Muscle layer of colon (tissue), 2 donors: ENCODE data around the gene TBL1X.
"Not testable (repeated sequence)": the region's sequence is repeated elsewhere in the genome, so short reads cannot be mapped to it uniquely, and the experiment has no call there.

Source experiments
- H3K27ac ChIP-seq: one replicate; pipeline ENCODE4 v1.7.0; 2013; ENCODE audit warnings: low read depth, mild to moderate bottlenecking, low read length, moderate library complexity
- H3K27me3 ChIP-seq, 2 donors: one replicate each; pipeline ENCODE4 v1.7.0; 2013; ENCODE audit warnings: low read length in 2 of 2, mild to moderate bottlenecking in 2 of 2; ENCODE audit not compliant: insufficient read depth in 2 of 2, control insufficient read depth in 1 of 2
- H3K36me3 ChIP-seq: one replicate; pipeline ENCODE4 v1.7.0; 2013; ENCODE audit warnings: mild to moderate bottlenecking, low read length; ENCODE audit not compliant: insufficient read depth
- H3K4me1 ChIP-seq: one replicate; pipeline ENCODE4 v1.7.0; 2013; ENCODE audit warnings: mild to moderate bottlenecking, low read length; ENCODE audit not compliant: insufficient read depth
- H3K4me3 ChIP-seq, 2 donors: one replicate each; pipeline ENCODE4 v1.7.0; 2013; ENCODE audit warnings: low read length in 2 of 2, low read depth in 1 of 2, mild to moderate bottlenecking in 1 of 2, moderate library complexity in 1 of 2
- H3K9ac ChIP-seq: one replicate; pipeline ENCODE4 v1.7.0; 2013; ENCODE audit warnings: low read length
- H3K9me3 ChIP-seq: one replicate; pipeline ENCODE4 v1.7.0; 2013; ENCODE audit warnings: mild to moderate bottlenecking, low read length
- donor health status: abdominal sarcoma.
- donor health status: Adenocarcinoma of cecum.

Gene TBL1X

DNA sequence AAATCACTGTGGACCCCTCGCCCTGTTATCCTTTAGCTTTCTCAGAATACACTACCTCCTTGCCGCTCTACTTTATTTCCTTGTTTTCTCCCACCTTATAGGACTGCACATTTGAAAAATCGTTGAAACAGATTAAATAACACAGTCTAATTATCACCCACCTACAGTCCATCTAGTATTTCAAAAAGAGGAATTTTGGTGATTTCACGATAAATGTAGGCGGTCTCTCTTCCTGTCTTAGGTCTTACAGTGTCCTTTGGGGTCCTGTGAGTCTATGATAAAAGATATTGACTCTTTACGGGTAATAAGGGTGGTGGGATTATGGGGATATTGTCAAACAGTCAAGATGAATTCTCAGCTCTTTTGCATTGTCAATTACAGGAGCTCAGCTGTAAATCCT lies 2.4 kb upstream of the TBL1X start:
- H3K9me3 ChIP-seq: no peaks in the 10 kb centered on the region
- H3K4me3 ChIP-seq: no peak overlapping the region
- no peak overlapping the region for H3K27ac ChIP-seq
- H3K9ac ChIP-seq: no peak overlapping the region
- peaks cover 16% of the 10 kb centered on the region for H3K4me1 ChIP-seq
- peaks cover 0 to 13% of the 10 kb centered on the region in 2 donors for H3K27me3 ChIP-seq
- H3K36me3 ChIP-seq: no peaks in the 10 kb centered on the region

DNA sequence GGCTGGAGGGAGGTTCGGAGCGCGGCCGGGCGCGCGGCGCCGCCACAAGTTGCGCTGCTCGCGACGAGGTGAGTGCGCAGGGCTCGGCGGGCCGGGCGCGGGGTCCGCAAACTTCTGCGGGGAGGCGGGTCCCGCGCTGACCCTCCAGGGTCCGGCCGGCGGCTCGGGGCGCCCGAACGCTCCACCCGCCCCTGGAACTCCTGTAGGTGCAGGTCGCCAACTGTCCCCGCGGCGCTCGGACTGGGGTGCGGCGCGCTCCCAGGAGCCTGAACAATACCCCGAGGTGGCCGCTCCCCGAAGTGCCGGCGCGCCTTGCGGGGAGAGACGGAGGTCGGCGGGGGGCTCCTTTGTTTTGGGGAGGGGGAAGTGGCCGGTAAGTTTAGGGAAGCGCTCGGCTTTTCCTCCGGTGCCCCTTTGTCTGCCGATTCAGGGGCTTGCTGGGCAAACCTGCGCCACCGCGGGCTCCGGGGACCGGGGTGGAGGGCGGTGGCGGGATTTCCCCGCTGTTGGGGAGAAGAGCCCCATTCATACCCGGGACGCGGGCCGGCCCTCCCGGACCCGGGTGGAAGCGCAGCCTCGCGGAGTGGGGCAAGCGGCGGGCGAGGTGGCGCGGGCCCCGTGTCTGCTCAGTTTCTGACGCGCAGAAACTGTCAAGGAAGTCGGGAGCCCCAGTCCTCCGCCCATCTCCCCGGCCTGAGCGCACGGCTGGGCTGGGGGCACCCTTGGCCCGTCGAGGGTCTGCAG lies 694 bp downstream of the TBL1X start:
- Histone ChIP-seq H3K27me3 (peaks cover 0 to 13% of the 10 kb centered on the region in 2 donors), H3K27ac (peak overlapping the region; percentile 44), H3K9me3 (no peaks in the 10 kb centered on the region), H3K4me1 (peaks cover 16% of the 10 kb centered on the region), H3K36me3 (no peaks in the 10 kb centered on the region), H3K4me3 (peak overlapping the region; percentile 41 to 57), H3K9ac (no peak overlapping the region)

- Histone ChIP-seq H3K9me3 (no peaks in the 10 kb centered on the region), H3K36me3 (no peaks in the 10 kb centered on the region), H3K4me3 (peak overlapping the region in 1 of 2 donors; percentile 57), H3K4me1 (peaks cover 16% of the 10 kb centered on the region), H3K27ac (no peak overlapping the region), H3K9ac (no peak overlapping the region), H3K27me3 (peaks cover 0 to 13% of the 10 kb centered on the region in 2 donors)
These were observed 1.3 kb downstream of the TBL1X start for GRCh38 chrX:9466124-9466495.

DNA sequence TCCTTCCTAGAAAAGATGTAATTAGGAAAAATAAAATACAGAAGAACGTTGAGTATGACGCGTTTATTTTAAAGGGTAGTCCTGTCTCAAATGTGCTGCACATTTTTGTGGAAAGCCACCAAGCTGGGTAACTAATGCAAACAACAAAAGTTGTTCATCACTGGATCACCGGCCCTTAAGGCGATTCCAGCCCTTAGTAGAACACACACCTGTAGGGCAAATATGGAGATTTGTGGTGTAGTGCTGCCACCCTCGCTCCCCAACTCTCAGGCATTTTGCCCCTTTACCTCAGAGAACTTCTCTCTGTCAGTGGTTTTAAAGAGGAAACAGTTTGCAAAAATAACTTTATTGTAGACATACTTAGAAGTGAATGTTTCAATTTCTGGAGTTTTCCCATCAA lies 1.9 kb downstream of the TBL1X start:
- no peaks in the 10 kb centered on the region for H3K9me3 ChIP-seq
- H3K9ac ChIP-seq: no peak overlapping the region
- no peaks in the 10 kb centered on the region for H3K36me3 ChIP-seq
- no peak overlapping the region for H3K27ac ChIP-seq
- H3K27me3 ChIP-seq: peaks cover 0 to 13% of the 10 kb centered on the region in 2 donors
- peaks cover 16% of the 10 kb centered on the region for H3K4me1 ChIP-seq
- no peak overlapping the region for H3K4me3 ChIP-seq

DNA sequence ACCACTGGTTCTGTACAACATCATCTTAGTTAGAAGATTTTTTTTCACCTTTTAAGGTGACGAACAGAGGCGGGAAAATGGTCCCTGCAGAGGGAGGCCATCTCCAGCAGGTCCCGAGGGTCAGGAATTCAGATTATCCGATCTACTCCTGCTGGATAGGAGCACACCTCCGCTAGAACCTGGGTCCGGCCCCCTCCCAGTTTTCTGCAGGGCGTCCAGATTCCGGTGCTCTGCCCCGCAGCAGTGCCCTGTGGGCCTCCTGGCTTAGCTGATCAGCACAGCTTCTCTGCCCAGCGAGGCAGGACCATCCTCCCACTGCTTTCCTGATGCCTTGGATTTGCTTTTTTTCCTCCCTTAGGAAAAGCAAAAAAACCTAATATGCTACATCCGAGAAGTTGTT lies 2.3 kb downstream of the TBL1X start:
- Histone ChIP-seq H3K4me1 (peaks cover 16% of the 10 kb centered on the region), H3K36me3 (no peaks in the 10 kb centered on the region), H3K27ac (no peak overlapping the region), H3K4me3 (no peak overlapping the region), H3K27me3 (peaks cover 0 to 13% of the 10 kb centered on the region in 2 donors), H3K9me3 (no peaks in the 10 kb centered on the region), H3K9ac (no peak overlapping the region)

- Histone ChIP-seq H3K9me3 (no peaks in the 10 kb centered on the region), H3K36me3 (no peaks in the 10 kb centered on the region), H3K27ac (no peak overlapping the region), H3K4me1 (peaks cover 11% of the 10 kb centered on the region), H3K9ac (no peak overlapping the region), H3K27me3 (peaks cover 0 to 13% of the 10 kb centered on the region in 2 donors), H3K4me3 (no peak overlapping the region)
These were observed 2.9 kb downstream of the TBL1X start for GRCh38 chrX:9467751-9468150.

DNA sequence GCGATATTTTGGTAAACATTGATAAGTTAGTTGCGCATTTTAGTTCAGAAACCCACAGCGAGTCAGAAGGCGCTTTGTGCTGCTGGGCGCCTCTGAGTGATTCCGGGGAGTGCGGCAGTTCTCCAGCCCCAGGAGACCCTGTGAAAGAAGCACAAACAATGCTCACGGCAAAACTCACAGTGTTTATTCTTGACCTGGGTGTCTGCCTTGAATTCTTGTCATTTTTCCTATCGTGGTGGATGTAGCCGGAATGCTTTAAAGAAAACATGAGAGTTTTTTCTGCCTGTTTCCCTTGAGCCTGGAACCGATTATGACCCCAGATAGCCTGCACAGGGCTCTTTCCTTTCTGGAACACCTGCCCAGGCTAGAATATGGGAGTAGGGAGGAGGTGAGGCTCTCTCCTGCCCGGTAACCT lies 6.7 kb downstream of the TBL1X start:
- Histone ChIP-seq H3K9ac (no peak overlapping the region), H3K9me3 (no peaks in the 10 kb centered on the region), H3K27me3 (no peaks in the 10 kb centered on the region), H3K4me1 (peaks cover 6% of the 10 kb centered on the region), H3K27ac (no peak overlapping the region), H3K4me3 (no peak overlapping the region), H3K36me3 (no peaks in the 10 kb centered on the region)

GRCh38 chrX:9473708-9474107 lies 8.8 kb downstream of the TBL1X start:
- Histone ChIP-seq H3K4me1 (no peaks in the 10 kb centered on the region), H3K9ac (no peak overlapping the region), H3K27ac (no peak overlapping the region)

GRCh38 chrX:9475417-9475816 lies 10.6 kb downstream of the TBL1X start:
- not testable (repeated sequence) for H3K36me3 ChIP-seq, H3K9ac ChIP-seq, H3K27me3 ChIP-seq, H3K4me3 ChIP-seq, H3K27ac ChIP-seq, H3K4me1 ChIP-seq, H3K9me3 ChIP-seq

More at GRCh38 chrX:9473708-9474107, 8.8 kb downstream of the TBL1X start:
- Histone ChIP-seq H3K36me3 (no peaks in the 10 kb centered on the region), H3K4me3 (no peak overlapping the region), H3K9me3 (no peaks in the 10 kb centered on the region), H3K27me3 (no peaks in the 10 kb centered on the region)

DNA sequence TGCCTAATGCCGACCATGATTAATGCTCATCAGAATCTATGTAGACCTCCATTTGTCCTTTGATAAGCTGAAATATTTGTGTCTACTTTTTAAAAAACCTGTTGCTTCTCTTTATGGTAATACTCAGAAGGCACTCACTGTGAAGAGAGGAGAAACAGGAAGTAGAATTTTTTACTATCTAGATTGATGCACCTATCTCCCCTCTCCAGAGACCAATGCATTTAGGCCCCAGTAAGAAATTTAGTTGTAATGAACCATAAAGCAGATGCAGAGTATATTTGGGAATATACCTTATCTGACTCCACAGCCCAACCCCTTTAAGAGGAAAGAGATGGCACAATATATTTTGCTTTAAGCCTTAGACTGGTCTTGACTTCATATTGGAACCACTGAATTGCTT lies 11.1 kb downstream of the TBL1X start:
- Histone ChIP-seq H3K4me1 (no peaks in the 10 kb centered on the region), H3K36me3 (no peaks in the 10 kb centered on the region), H3K9ac (no peak overlapping the region), H3K9me3 (no peaks in the 10 kb centered on the region), H3K27me3 (no peaks in the 10 kb centered on the region), H3K27ac (no peak overlapping the region), H3K4me3 (no peak overlapping the region)

DNA sequence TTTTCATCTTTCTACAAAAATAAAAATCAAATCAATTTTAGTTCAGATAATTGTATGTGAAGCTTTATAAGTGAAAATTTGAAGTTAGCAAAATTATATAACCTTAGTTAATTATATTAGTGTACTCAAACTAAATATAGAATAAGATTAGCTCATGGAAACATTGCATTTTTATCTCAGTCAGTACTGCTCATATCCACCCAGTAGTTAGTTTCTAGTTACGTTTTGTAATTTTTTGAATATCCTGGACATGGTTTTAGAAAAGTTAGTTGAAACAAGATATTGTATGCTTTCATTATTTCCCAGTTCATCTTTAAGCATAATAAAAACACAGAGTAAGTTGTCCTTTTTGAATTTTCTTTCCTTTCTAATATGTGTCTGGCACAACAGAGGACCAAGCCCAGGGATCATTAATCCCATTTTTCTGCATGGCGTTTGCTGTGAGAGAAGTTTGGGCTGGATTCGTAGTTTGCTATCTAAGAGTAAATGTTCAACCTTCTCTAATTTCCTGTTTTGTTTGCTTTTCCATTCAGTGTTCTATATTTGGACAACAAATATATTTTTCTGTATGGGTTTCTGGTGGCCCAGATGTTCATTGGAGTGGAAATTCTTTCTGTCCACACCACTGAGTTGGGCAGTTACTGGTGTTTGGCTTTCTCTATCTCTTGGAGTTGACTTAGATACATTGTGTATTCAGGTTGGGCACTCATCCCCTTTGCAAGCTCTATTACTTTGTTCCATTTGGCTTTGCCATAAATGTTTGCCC lies 12.1 kb downstream of the TBL1X start:
- Histone ChIP-seq H3K27me3 (no peaks in the 10 kb centered on the region), H3K27ac (no peak overlapping the region), H3K4me3 (no peak overlapping the region), H3K4me1 (no peaks in the 10 kb centered on the region), H3K9ac (no peak overlapping the region), H3K9me3 (no peaks in the 10 kb centered on the region), H3K36me3 (no peaks in the 10 kb centered on the region)
